Measurements from ENCODE around the gene BORCS6. TPM values are rescaled to one million over a fixed set of nuclear protein-coding genes. Genes with fewer than 3 reads are reported as not detected.

Gene BORCS6
- total and polyA plus RNA-seq, 9 of the 15 experiments (the other 6 are each of a cell fraction or from before 2014, with no cell fraction given), result 0.01 to 7.4 (median 2.3) TPM

- no peak for TF ChIP-seq ZMIZ1 (IDR thresholded peaks at IDR 0.05; ENCODE audit: low read depth in 2 of 2, low read length in 2 of 2)
- TF ChIP-seq, protein P1, sequence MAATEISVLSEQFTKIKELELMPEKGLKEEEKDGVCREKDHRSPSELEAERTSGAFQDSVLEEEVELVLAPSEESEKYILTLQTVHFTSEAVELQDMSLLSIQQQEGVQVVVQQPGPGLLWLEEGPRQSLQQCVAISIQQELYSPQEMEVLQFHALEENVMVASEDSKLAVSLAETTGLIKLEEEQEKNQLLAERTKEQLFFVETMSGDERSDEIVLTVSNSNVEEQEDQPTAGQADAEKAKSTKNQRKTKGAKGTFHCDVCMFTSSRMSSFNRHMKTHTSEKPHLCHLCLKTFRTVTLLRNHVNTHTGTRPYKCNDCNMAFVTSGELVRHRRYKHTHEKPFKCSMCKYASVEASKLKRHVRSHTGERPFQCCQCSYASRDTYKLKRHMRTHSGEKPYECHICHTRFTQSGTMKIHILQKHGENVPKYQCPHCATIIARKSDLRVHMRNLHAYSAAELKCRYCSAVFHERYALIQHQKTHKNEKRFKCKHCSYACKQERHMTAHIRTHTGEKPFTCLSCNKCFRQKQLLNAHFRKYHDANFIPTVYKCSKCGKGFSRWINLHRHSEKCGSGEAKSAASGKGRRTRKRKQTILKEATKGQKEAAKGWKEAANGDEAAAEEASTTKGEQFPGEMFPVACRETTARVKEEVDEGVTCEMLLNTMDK (IDR thresholded peaks at IDR 0.05; ENCODE audit: borderline replicate concordance, insufficient read depth, low read depth, low read length, poor library complexity, severe bottlenecking), result no peak
- TF ChIP-seq CEBPG (CRISPR knock-in tag; IDR thresholded peaks at IDR 0.05), result peak; percentile 90
- TF ChIP-seq CEBPG (tag; conservative IDR thresholded peaks at IDR 0.05 in 1 of 2, IDR thresholded peaks at IDR 0.05 in 1 of 2), result peak; percentile 83 to 90
- no peak for TF ChIP-seq ATF6 (CRISPR knock-in tag; IDR thresholded peaks at IDR 0.05)
- TF ChIP-seq FUS (optimal IDR thresholded peaks at IDR 0.05; ENCODE audit: low read depth, low read length), result no peak
- TF ChIP-seq XRCC4 (IDR thresholded peaks at IDR 0.05; ENCODE audit: extremely low read depth, insufficient read depth, insufficient read length), result no peak
- no peak for TF ChIP-seq ZNF282 (CRISPR knock-in tag; IDR thresholded peaks at IDR 0.05)
- no peak for TF ChIP-seq ZNF3 (CRISPR knock-in tag; IDR thresholded peaks at IDR 0.05)
- TF ChIP-seq HNRNPK (IDR thresholded peaks at IDR 0.05; ENCODE audit: low read depth, low read length, poor library complexity, severe bottlenecking), result no peak
- TF ChIP-seq CTCF (IDR thresholded peaks at IDR 0.05 in 2 of 3, conservative IDR thresholded peaks at IDR 0.05 in 1 of 3; ENCODE audit: insufficient read depth in 2 of 3, low read depth in 1 of 3, low read length in 3 of 3), result no peak
- no peak for TF ChIP-seq SNRNP70 (optimal IDR thresholded peaks at IDR 0.05; ENCODE audit: low read depth, low read length)
- no peak for TF ChIP-seq PHB2 (IDR thresholded peaks at IDR 0.05; ENCODE audit: low read depth)
- no peak for TF ChIP-seq FOXJ3 (CRISPR knock-in tag; IDR thresholded peaks at IDR 0.05)
- TF ChIP-seq, protein P2, sequence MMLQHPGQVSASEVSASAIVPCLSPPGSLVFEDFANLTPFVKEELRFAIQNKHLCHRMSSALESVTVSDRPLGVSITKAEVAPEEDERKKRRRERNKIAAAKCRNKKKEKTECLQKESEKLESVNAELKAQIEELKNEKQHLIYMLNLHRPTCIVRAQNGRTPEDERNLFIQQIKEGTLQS (IDR thresholded peaks at IDR 0.05), result peak; percentile 76
- TF ChIP-seq, protein P2 (CRISPR knock-in tag; conservative IDR thresholded peaks at IDR 0.05), result no peak
- no peak for TF ChIP-seq SMARCA4 (IDR thresholded peaks at IDR 0.05)
Measured at GRCh38 chr17:8152112-8152775, 37.7 kb downstream of the BORCS6 start, which contains the start of gene PER1 (continued).
